ENCODE results near the gene TRIM65.

Gene TRIM65

DNA sequence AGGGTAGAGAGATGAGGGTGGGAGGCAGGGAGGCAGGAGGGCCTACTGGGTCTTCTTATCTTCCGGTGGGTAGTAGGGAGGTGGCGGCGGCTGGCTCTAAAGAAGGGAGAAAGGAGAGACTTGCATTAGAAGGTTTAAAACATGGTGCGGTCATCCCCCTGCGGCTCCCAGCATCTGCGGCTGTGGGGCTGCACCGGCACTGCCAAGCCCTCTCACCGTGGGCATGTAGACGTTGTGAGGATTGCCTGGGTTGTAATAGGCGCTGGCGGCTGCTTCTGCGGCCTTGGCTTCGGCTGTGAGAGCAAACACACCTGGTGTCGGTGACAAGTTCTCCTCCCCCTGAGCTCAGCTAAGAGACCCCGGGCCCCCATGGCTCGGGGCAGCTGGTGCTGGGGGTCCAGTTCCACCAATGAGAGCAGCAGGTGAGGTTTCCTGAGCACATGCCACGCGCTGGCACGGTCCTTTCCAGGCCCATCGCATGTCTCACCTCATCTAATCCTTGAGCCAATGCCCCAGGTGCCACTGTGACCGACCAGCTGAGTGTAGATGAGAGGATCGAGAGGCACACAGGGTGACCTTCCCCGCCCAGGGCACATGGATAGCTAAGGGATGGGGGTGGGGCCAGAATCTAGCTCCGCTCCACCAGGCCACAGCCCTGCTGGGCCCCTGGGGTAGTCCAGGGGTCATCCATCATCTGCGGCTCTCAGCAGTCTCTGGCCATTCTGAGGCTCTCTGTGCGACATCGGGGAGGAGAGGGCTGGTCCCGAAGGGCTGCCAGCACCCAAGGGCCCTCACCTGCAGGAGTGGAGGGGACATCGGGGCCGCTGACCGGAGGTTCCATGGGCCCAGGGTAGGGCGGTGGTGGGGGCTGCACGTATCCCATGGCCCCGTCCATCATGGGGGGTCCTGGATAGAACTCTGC, 49.8 kb downstream of the TRIM65 start:
- DNase-seq (ENCODE audit: low spot score) = no peak
- TF ChIP-seq, protein P1, sequence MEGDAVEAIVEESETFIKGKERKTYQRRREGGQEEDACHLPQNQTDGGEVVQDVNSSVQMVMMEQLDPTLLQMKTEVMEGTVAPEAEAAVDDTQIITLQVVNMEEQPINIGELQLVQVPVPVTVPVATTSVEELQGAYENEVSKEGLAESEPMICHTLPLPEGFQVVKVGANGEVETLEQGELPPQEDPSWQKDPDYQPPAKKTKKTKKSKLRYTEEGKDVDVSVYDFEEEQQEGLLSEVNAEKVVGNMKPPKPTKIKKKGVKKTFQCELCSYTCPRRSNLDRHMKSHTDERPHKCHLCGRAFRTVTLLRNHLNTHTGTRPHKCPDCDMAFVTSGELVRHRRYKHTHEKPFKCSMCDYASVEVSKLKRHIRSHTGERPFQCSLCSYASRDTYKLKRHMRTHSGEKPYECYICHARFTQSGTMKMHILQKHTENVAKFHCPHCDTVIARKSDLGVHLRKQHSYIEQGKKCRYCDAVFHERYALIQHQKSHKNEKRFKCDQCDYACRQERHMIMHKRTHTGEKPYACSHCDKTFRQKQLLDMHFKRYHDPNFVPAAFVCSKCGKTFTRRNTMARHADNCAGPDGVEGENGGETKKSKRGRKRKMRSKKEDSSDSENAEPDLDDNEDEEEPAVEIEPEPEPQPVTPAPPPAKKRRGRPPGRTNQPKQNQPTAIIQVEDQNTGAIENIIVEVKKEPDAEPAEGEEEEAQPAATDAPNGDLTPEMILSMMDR (IDR thresholded peaks at IDR 0.05; ENCODE audit: extremely low read depth, missing control alignments) = no peak

DNA sequence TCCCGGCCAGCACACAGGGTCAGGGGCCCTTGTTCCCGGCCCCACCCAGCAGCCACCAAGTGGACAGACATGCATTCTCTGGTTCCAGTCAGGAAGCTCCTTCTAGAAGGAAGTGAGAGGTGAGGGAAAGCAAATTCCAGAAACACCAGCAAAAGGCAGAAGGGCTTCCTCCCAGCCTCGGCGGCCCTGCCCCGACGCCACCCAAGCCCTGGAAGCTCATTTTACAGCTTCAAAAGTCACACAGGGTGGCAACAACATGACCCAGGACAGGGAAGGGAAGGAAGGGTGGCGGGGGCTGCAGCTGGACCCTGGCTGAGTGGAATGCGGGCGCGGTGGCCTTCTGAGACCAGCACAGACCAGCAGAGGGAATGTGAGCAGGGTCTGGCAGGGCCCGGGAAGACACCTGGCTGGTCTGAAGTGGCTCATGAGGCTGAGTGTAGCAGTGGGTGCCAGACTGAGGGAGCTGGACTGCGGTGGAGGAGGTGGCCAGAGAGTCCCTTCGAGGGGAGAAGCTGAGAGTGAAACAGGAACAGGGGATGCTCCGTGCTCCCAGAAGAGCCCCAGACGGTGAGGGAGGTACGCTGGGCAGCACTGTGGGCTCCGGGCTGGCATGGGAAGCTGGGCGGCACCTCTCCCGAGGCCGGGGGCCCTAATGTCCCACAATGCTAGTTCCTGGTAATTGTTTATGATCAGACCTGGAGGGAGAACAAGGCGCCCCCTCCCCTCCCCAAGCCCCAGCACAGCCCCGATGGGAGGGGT, 50.6 kb downstream of the TRIM65 start:
- DNase-seq (ENCODE audit: low spot score) = no peak
- TF ChIP-seq, protein P1 (IDR thresholded peaks at IDR 0.05; ENCODE audit: extremely low read depth, missing control alignments) = no peak

DNA sequence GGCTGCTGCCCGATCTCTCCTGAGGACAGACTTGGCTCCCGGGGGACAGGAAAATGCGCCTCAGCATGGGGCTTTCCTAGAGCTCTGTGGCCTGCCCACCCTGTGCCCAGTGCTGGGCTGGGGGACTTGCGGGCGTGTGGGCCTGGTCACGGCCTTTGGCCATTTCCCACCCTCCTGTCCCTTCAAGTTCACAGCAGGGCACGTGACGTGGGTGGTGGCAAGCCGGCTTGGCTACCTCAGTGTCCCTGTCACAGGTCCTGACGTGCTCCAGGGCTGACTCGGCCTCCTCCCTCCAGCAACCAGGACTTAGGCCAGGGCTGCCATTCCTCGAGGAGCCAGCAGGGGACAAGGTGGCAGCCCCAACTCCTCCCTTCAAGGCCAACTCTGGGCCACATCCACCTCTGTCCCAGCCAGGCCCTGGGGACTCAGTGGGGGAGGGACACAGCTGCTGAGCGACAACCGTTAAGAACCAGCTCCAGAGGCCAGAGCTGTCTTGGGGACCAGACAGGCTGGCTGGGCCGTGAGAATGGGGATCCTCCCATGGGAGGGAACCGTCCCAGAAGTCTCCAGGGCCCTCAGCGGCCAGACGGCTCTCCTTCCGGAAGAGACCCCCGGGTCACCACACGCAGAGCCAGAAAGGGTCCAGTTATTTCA, 51.6 kb downstream of the TRIM65 start:
- DNase-seq (ENCODE audit: low spot score) = peak; percentile 90
- TF ChIP-seq, protein P1 (IDR thresholded peaks at IDR 0.05; ENCODE audit: extremely low read depth, missing control alignments) = peak; percentile 76

DNA sequence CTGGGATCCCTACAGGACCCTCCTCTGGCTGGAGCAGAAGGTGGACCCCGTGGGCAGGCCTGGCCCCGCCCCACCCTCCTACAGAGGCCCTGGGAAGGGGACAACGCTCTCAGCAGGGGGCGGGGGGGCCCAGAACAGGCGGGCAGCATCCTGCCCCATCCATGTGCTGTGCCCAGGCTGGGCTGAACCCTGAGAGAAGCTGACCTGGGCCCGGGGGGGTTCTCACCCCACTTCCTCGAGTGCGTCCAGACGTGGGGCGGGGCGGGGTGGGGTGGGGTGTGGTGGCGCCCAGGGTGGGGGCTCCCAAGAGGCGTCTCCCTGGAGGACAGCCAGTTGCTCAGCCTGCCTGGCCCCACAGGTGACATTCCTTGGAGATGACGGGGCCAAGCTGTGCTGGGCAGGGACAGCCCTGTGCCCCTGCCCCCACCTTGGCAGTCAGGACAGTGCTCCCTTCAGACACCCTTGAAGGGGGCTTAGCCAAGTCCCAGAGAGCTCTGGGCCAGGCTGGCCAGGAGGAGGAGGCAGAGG, 52.2 kb downstream of the TRIM65 start:
- TF ChIP-seq, protein P1 (IDR thresholded peaks at IDR 0.05; ENCODE audit: extremely low read depth, missing control alignments) = no peak

DNA sequence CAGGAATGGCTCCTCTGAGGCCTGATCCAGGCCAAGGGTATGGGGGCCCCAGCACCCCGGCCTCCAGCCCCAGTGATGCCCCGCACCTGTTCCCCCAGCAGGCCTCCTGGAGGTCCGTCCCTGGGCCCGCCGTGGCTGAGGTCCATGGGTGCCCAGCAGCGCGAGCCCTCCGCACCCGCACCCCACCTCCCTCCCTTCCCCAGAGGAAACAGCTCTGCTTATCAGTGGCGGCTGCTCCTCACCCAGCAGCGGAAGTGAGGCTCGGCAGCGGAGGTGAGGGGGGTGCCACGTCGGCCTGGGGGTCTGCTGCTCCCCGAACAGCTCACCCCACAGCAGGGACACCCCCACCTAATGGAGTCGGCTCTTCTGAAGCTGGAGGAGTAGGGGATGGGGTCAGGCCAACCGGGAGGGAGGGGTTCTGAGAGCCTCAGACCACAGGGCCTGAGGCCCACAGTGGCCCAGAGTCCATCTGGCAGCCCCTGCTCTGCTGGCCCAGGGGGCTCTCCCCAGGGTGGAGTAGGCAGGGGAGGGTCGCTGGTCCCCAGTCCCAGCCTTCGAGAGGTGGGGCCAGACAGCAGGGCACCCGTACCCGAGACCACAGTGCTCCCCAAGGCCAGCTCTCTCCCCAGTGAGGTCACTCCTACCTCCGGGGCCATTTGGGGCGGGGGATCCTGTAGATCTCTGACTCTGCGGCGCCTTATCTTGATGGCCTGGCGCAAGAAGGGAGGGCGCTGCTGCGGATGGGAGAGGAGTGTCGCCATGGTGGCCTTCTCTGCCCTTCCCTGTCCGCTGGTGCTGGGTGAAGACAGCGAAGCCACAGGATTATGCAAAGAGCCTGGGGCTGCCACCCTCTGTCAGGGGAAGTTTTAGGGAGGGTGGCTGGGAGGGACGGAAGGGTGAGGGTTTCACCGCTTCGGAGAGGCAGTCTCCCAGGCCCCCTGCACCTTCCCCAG, 52.9 kb downstream of the TRIM65 start, which contains the start of gene UNC13D:
Gene UNC13D (minus strand): TSS at position 828 of the 953 bp plus-strand sequence. CDS start 67 bp downstream, at position 761.
- TF ChIP-seq, protein P1 (IDR thresholded peaks at IDR 0.05; ENCODE audit: extremely low read depth, missing control alignments) = no peak

More for the DNA sequence above, 52.2 kb downstream of the TRIM65 start:
- peak; percentile 41 for DNase-seq (ENCODE audit: low spot score)

DNA sequence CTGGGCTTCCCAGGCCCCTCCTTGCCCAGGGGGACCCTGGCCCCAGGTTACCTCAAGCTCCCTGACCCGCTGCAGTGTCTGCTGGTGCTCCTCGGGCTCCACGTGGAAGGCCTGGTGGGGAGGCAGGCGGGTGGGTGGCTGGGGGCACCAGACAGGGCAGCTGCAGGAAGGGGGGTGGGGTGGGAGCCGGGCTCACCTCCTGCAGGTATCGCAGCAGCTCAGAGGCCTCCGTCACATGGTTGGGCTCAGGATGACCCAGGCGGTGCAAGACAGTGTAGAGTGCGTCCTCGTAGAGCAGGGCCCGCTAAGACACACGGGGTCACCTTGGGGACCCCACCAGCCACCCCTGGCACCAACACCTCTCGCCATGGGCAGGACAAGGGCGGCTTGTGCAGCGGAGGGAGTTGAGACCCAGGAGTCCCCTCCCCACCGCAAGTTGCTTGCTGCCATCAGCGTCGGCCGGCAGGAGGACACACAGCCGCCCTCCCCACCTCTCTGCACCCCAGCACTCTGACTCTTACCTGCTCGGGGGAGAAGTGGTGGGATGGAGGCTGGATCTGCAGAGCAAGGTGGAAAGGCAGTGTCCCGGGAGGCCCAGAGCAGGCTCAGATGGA, 53.7 kb downstream of the TRIM65 start:
- TF ChIP-seq, protein P1 (IDR thresholded peaks at IDR 0.05; ENCODE audit: extremely low read depth, missing control alignments) = no peak
- DNase-seq (ENCODE audit: low spot score) = peak; percentile 61

More for the DNA sequence above, 52.9 kb downstream of the TRIM65 start, which contains the start of gene UNC13D:
- peak; percentile 81 for DNase-seq (ENCODE audit: low spot score)

All from GM20000 (cell line).